ENCODE data around the gene PLN. TPM values are rescaled to one million over a fixed set of nuclear protein-coding genes. Genes with fewer than 3 reads are reported as not detected.

PLN gene
- total and polyA plus RNA-seq, 10 donors = 0.43 to 3.9 (median 2.3) TPM

GRCh38 chr6:118584911-118585310 lies 36.8 kb downstream of the PLN start:
- Histone ChIP-seq H3K36me3 (peaks cover 0 to 16% (median 0%) of the 10 kb centered on the region in 6 donors), H3K9me3 (peaks cover 0 to 14% (median 10%) of the 10 kb centered on the region in 8 donors), H3K27me3 (replicated peaks in 1 of 7) (no peaks in the 10 kb centered on the region), H3K4me3 (no peak overlapping the region), H3K27ac (no peak overlapping the region), H3K4me1 (peaks cover 0 to 31% (median 12%) of the 10 kb centered on the region in 6 donors)
- DNase-seq = no peak
- WGBS, 5 donors = 96 to 99% (median 97%) methylated on average over 5 of the region's 5 CpGs
- TF ChIP-seq POLR2AphosphoS5 (IDR thresholded peaks at IDR 0.05) (no peak), POLR2A (IDR thresholded peaks at IDR 0.05) (no peak), CTCF (IDR thresholded peaks at IDR 0.05 in 8 of 11, conservative IDR thresholded peaks at IDR 0.05 in 3 of 11) (no peak)
- intact Hi-C loops (cut with DNase I; ENCODE audit: low total_unique reads) = no loop called here

GRCh38 chr6:118586746-118587485 lies 38.8 kb downstream of the PLN start:
- no peaks in the 10 kb centered on the region for H3K27me3 ChIP-seq (replicated peaks in 1 of 7)
- H3K4me1 ChIP-seq = peaks cover 0 to 23% (median 1%) of the 10 kb centered on the region in 6 donors
- no peak overlapping the region for H3K27ac ChIP-seq
- peaks cover 0 to 15% (median 0%) of the 10 kb centered on the region in 6 donors for H3K36me3 ChIP-seq
- DNase-seq = no peak
- intact Hi-C loops (cut with DNase I; ENCODE audit: low total_unique reads) = no loop called here
- H3K9me3 ChIP-seq = no peaks in the 10 kb centered on the region
- WGBS, 5 donors = 96 to 98% (median 97%) methylated on average over 5 of the region's 5 CpGs
- H3K4me3 ChIP-seq = no peak overlapping the region
- TF ChIP-seq CTCF (IDR thresholded peaks at IDR 0.05 in 8 of 11, conservative IDR thresholded peaks at IDR 0.05 in 3 of 11) = no peak
- TF ChIP-seq POLR2A (IDR thresholded peaks at IDR 0.05) = no peak
- no peak for TF ChIP-seq POLR2AphosphoS5 (IDR thresholded peaks at IDR 0.05)

GRCh38 chr6:118588626-118589025 lies 40.5 kb downstream of the PLN start:
- TF ChIP-seq POLR2AphosphoS5 (IDR thresholded peaks at IDR 0.05) (no peak), POLR2A (IDR thresholded peaks at IDR 0.05) (no peak), CTCF (IDR thresholded peaks at IDR 0.05 in 8 of 11, conservative IDR thresholded peaks at IDR 0.05 in 3 of 11) (no peak)

GRCh38 chr6:118589186-118589585 lies 41.1 kb downstream of the PLN start:
- Histone ChIP-seq H3K4me3 (no peak overlapping the region), H3K27ac (no peak overlapping the region), H3K9me3 (no peaks in the 10 kb centered on the region), H3K27me3 (replicated peaks in 1 of 7) (no peaks in the 10 kb centered on the region), H3K4me1 (peaks cover 0 to 20% (median 0%) of the 10 kb centered on the region in 6 donors), H3K36me3 (peaks cover 0 to 10% (median 0%) of the 10 kb centered on the region in 6 donors)
- TF ChIP-seq POLR2A (IDR thresholded peaks at IDR 0.05) = no peak
- no peak for TF ChIP-seq POLR2AphosphoS5 (IDR thresholded peaks at IDR 0.05)
- TF ChIP-seq CTCF (IDR thresholded peaks at IDR 0.05 in 8 of 11, conservative IDR thresholded peaks at IDR 0.05 in 3 of 11) = no peak
- no peak for DNase-seq
- intact Hi-C loops (cut with DNase I; ENCODE audit: low total_unique reads) = no loop called here
- 55 to 74% (median 61%) methylated on average over 4 of the region's 4 CpGs for WGBS, 5 donors

More at GRCh38 chr6:118588626-118589025, 40.5 kb downstream of the PLN start:
- WGBS, 5 donors = 88 to 95% (median 93%) methylated on average over 5 of the region's 5 CpGs
- no peaks in the 10 kb centered on the region for H3K9me3 ChIP-seq
- no peak overlapping the region for H3K4me3 ChIP-seq
- no peak overlapping the region for H3K27ac ChIP-seq
- peaks cover 0 to 20% (median 0%) of the 10 kb centered on the region in 6 donors for H3K4me1 ChIP-seq
- no peak for DNase-seq
- peaks cover 0 to 10% (median 0%) of the 10 kb centered on the region in 6 donors for H3K36me3 ChIP-seq
- H3K27me3 ChIP-seq (replicated peaks in 1 of 7) = no peaks in the 10 kb centered on the region
- intact Hi-C loops (cut with DNase I; ENCODE audit: low total_unique reads) = no loop called here
